HG03066 (cell line): ENCODE data around the gene ZDHHC11.
"Not testable (repeated sequence)": the region's sequence is repeated elsewhere in the genome, so short reads cannot be mapped to it uniquely, and the experiment has no call there.

Source experiments
- ATAC-seq: cut with Tn5 transposase; IDR thresholded peaks from one replicate; pipeline ENCODE4 v1.9.1; 2021; ENCODE audit warnings: low read depth; ENCODE audit not compliant: unreplicated experiment

The ZDHHC11 gene

DNA sequence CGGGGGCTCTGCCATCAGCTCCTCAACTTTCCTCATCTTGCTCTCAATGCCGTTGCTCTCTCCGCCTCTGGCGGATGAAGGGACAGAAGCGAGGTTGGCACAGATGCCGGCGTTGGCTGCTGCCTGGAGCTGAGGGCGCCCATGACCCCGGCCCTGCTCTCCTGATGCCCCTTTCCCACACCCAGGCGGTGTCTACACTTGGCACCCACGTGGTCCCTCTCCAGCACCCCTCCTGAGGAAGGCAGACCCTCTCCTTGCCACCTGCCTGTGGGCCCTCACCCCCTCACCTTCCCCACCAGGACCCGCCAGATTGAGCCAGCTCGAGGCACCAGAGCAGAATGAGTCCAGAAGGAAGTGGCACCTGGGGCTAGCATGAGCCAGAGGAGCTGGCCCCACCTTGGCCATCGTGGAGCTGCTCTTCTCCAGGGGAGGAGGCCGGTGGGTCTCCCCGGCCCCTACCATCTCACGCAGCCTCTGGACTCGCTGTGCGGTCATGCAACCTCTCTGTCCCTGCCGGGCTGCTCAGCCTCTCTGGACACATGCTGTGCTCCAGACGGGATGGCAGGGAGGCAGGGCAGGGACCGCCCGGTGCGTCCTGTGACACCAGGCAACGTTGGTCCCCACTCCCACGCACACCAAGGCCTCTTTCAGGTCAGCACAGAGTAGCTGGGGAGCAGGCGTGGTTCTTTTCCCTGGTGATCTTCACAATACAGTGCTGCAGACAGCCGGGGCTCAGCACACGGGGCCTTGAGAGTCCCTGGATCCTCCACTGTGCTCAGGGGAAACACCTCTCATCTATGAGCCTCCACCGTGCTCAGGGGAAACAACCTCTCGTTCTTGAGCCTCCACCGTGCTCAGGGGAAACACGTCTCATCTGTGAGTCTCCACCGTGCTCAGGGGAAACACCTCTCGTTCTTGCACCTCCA lies 4.8 kb downstream of the ZDHHC11 start:
- not testable (repeated sequence) for ATAC-seq

DNA sequence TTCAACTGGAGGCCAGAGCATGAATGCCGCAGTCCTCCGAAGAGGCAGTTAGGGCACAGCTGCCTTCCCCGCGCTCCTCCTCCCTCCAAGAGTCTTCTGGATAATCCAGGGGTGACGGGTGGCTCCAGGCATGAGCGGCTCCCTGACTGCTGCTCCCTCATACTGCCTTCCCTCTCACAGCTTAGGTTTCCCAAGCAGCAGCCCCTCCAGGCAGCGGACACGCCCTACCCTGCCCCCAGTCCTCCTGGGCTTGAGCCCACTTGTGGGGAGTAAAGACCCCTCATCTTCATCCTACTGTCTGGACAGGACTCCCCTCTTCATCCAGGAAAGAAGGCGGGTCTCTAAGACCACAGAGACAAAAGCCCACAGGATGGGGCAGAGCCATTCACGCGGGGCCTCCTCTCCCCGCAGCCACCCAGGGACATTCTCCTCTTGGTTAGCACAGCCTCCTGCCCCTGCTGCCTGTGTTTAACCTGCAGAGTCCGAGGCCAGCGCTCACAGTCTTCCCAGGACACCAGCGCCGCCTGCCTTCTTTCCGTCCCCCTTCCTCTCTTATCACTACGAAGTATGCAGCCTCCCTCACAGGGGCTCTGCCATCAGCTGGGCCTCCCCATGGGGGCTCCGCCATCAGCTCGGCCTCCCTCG lies 5.6 kb downstream of the ZDHHC11 start:
- not testable (repeated sequence) for ATAC-seq

DNA sequence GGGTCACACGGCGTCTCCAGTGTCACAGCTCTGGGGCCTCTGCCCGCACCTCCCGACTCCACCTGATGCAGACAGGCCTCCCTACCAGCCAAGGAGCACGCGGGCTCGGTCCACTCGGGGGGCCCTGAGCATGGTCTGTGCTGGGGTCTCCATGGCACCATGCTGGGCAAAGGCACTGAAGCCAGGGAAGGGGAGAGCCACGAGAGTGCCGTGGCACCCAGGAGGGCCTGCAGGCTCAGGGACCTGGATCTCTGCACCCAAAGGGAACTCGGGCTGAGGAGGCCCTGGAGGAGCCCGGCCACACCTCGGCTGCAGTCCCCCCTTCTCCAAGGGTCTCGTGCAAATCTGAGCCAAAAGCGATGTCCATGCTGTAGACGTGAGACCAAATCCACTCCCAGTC lies 6.4 kb downstream of the ZDHHC11 start:
- ATAC-seq = not testable (repeated sequence)

DNA sequence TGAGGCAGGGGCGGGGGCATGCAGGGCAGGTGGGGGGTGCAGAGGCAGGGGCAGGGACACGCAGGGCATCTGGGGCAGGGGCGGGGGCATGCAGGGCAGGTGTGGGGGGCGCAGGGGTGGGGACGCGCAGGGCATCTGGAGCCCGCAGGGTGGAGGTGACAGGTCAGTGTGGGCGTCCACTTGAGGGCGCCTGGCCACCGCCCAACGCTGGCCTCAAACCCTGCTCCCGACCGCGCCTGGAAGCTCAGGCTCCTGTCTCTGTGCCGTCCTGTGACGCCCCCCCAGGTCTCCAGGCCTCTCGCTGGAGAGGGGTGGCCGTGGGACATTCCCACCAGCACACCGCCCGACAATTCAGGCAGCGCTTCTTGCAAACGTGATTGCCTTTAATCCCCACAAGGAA lies 6.9 kb downstream of the ZDHHC11 start:
- not testable (repeated sequence) for ATAC-seq

DNA sequence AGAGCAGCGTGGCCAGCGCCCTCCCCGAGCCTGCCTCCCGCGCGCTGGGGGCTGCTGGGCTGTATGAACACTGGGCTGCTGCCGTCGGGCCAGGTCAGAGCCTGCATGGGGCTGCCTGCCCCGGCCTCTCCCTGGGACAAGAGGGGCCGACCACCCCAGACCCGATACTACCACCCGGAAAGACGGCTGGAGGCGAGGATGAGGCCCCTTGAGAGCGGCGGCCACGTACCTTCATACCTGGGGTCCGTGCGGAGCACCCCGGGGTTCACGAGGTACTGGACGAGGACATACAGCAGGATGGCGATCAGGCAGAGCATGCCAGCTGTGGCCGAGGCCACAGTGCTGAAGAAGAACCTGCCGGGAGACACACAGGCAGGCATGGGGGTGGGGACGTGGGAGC lies 7.4 kb downstream of the ZDHHC11 start:
- not testable (repeated sequence) for ATAC-seq

DNA sequence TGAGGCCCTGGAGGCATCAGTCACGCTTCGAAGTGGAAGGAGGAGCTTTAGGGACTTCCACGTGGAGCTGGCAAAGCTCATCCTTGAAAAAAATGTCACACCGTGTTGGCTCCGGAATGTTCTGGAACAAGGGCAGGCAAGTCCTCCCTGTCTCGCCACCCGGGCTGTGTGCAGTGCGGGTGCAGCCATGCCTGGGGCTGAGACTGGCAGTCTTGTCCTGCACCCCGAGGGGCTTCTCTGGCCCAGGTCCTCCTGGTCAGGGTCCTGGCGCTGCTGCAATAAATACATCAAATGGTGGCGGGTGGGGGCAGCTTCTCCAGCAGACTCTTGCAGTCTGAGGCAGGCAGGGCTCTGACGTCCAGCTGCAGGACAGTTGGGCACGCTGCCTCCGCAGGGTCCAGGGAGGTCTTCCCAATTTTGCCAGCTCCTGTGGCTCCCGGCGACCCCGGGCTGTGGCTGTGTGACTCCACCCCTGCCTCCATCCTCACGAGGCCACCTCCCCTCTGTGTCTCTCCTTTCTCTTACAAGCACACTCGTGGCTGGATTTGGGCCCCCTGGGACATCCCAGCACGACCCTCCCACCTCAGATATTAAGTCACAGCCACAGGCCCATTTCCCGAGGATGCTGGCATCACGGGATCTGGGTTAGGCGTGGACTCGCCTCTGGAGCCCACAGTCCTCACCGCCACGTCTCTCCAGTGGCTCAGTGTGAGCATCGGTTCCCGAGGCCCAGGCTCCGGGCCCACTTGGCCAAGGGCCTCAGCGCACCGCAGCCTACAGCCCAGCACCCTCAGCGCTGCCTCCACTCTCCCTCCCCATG lies 8.2 kb downstream of the ZDHHC11 start:
- not testable (repeated sequence) for ATAC-seq

DNA sequence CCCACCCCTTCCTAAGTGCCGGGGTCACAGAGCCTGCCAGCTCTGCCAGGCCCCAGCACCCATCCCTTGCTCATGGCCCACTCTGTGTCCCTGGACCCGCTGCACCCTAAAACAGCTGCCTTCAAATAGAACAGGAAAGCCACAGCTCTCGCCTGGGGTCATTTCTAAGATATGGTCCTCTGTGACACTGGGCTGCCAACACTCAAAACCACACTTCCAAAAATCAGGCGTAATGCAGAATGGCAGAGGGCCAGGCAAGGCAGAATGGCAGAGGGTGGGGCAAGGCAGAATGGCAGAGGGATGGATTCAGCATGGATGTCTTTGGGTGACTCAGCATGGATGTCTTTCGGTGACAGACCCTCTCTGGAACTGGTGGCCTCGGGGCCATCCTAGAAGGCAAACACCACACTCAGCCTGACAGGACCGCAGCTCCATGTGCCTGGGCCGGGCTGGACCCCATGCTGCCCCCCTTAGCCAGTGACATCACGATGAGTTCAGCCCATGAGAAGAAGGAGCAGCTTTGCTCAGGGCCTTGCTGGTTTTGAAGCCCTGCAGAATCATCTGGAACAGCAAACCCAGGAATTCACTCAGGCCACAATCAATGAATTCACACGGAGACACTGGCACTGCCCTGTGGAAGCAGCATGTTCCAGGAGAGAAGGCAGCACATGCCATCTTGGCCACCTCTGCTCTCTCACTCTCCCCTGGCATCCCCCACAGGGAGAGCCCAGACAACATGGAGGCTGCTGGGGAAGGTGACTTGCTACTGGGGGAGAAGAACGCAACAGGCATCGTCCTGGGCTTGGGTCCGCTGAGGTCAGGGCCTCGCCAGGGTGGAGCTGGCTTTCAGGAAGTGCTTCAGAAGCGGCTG lies 9.0 kb downstream of the ZDHHC11 start:
- not testable (repeated sequence) for ATAC-seq

DNA sequence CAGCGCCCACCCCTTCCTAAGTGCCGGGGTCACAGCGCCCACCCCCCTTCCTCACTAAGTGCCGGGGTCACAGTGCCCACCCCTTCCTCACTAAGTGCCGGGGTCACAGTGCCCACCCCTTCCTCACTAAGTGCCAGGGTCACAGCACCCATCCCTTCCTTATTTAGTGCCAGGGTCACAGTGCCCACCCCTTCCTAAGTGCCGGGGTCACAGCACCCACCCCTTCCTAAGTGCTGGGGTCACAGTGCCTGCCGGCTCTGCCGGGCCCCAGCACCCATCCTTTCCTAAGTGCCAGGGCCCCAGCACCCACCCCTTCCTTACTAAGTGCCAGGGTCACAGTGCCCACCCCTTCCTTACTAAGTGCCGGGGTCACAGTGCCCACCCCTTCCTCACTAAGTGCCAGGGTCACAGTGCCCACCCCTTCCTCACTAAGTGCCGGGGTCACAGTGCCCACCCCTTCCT lies 9.8 kb downstream of the ZDHHC11 start:
- ATAC-seq = not testable (repeated sequence)

DNA sequence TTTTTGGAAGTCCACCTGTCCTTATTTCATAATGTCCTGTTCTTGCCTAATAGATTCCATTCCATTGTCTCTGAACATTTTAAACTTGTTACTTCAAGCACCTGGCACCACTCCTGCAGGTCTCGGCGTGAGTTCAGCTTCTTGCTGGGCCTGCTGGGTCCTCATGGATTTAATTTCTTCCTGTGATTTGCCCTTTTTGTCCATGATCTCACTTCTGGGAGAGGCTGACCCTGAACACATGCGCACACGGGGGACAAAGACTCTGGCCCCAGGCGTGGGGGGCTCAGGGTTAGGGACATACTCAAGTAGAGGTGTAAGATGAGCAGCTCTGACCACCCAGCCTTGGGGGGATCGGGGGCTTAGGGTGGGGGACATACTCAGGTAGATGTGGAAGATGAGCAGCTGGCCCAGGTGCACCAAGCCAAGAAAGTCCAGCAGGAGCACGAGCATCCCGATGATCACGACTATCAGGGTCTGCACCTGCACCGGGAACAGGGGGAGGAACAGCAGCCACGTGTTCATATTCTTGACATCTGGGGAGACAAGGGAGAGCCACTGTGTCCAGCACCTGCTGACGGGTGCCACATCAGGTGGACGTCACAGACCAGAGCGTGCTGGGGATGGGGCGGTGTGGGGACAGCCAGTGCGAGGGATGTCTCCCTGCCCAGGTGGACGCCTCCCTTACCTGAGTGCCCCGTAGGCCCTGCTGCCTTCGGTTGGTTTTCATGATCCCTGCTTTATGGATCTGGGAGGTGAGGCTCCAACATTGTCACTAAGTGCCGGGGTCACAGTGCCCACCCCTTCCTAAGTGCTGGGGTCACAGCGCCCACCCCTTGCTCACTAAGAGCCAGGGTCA lies 10.4 kb downstream of the ZDHHC11 start:
- not testable (repeated sequence) for ATAC-seq

DNA sequence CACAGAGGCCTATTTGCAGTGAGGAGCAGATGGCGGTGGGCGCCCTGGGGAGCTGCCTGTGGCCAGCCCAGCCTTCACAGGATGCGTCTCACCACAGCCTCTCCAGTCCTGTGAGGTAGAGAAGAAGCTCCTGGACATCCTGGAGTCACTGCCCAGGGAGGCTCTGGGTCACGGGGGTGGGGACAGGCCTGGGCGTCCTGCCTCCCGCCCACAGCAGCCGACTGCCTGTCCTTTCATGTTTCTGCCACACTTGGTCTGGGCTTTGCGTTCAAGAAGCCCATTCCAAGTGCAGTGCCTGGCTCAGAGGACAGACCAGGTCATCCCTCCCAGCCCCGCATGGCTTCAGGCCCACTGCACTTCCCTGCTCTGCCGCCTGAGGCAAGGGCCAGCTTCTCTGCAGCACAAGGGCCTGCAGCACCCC lies 12.3 kb downstream of the ZDHHC11 start:
- not testable (repeated sequence) for ATAC-seq

DNA sequence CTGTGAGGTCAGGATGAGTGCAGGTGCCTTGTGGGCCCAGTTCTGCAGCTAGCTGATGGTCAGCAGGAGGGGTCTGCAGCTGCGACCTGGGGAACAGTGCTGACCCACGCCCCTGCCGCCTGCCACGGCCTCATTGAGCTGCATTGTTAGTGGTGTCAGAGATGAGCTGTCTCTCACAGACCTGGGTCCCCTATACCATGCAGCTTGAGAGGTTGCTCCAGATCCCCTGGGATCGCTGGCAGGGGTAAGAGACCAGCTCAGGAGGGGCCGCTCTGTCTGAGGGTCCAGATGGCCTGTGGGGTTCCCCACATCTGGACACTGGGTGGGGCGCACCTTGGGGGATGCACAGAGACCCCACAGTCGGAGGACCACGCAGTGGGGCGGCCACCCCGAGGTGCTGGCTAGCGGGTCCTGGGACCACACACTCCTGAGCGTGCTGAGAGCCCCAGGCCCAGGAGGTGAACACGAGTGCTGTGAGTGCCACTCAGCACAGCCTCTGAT lies 13.1 kb downstream of the ZDHHC11 start:
- ATAC-seq = not testable (repeated sequence)

DNA sequence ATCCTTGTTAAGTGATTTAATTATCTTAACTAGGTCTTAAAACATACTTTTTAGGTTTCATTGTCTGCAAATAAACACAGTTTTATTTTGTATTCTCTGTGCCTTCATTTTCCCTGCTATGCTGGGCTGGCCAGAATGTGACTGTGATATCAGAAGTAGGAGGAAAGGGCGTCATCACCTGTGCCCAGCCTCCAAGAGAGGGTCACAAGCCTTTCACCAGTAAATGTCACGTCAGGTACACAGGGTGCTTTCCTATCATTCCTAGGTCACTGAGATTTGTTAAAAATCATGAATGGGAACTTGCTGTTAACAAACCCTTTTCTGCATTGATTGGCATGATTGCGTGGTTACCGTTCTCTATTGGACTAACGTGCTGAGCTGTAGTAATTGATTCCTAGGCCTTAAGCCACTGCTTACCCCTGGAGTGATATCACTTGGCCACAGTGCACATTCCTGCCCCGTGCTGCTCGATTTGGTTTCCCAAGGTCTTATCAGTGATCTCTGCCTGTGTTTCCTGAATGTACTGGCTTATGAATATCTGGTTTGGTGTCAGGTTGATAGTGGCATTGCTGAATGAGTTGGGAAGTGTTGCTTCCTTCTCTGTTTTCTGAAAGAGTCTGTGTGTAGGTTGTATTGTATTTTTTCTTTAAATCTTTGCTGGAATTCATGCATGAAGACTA lies 14.7 kb downstream of the ZDHHC11 start:
- ATAC-seq = not testable (repeated sequence)

DNA sequence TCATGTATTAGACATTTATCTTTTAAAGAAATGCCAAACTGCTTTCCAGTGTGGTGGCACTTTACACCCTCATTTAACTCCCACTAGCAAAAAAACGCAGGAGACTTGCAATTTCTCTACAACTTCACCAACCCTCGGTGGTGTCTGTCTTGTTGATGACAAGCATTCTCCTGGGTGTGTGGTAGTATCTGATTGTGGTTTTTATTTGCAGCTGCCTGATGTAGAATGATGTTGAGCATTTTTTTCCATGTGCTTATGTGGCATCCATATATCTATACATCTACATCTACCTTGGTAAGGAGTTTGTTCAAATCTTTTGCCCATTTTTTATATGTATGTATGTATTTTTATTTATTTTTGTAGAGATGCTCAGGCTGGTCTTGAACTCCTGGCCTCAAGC lies 16.8 kb downstream of the ZDHHC11 start:
- not testable (repeated sequence) for ATAC-seq

DNA sequence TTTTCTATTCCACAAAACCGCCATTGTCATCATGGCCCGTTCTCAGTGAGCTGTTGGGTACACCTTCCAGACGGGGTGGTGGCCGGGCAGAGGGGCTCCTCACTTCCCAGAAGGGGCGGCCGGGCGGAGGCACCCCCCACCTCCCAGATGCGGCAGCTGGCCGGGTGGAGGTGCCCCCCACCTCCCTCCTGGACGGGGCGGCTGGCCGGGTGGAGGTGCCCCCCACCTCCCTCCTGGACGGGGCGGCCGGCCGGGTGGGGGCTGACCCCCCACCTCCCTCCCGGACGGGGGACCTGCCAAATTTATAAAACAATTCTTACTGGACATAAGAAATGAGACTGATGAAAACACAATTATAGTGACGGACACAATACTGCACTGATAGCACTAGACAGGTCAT lies 22.6 kb downstream of the ZDHHC11 start:
- not testable (repeated sequence) for ATAC-seq

DNA sequence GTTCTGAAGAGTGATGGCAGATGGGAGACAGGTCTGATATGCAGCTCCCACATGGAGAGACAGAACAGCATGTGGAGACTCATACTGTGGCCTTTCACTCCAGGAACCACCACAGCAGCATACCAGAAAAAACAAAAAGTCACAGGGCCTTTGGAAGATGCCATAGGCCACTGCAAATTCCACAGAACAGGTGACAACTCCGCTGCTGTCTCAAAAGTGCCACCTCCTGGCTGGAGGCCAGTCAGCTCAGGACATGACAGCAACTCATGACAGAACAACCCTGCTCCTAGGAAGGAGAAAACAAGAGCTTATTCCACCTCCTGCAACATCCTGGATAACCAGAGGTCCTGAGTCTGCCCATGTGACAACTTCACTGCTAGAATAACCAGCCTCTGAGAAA lies 25.2 kb downstream of the ZDHHC11 start:
- ATAC-seq = not testable (repeated sequence)

DNA sequence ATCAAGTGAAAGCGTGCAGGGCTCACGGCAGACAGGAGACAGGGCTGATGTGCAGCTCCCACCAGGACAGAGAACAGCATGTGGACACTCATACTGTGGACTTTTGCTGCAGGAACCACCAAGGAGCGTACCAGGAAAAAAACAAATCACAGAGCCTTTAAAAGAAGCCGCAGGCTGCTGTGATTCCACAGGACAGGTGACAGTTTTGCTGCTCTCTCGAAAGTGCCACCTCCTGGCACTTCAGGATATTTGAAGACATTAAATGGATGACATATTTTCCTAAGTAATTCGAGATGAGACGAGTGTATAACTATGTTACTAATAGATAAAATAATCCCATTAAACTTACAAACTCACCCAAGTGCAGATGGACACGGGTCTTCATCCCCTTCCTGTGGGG lies 29.3 kb downstream of the ZDHHC11 start:
- no peak for ATAC-seq

DNA sequence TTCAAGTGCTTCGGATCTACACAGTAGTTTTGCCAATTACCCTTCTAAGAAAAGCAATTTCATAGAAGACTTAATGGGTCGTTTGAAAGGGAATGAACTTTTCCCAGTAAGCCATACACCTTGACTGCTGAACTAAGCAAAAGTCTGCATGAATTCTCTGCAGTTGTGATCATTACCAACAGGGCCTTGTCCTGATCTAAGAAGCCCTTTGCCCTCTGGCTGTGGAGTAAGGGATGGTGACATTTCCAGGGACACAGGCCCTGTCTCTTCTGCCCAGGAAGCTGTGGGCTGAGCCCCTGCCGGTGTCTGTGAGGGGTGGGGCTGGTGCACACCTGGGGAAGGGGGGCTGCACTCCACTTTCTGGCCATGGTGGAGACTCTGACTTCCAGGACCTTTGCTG lies 30.5 kb downstream of the ZDHHC11 start:
- no peak for ATAC-seq

DNA sequence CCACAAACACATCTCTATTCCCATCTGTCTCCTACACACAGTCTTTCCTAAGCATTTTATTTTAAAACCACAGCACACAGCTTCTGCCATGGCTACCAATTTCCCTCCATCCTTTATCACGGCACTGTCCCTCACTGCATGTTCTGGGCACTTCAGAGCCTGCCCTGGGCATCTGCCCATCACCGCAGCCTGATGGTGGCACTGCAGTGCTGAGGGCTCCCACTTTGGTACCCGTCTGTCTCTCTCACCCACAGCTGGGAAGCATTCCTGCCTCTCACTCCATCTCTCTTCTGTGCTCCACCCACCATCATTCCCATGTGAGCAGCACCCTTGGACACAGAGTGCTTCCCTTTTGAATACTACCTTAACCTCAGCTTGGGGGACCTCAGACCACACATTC lies 31.7 kb downstream of the ZDHHC11 start:
- no peak for ATAC-seq
